NCI-H1417 (cell line): ENCODE measurements around the gene HEPHL1.
"Not testable (repeated sequence)": the region's sequence is repeated elsewhere in the genome, so short reads cannot be mapped to it uniquely, and the experiment has no call there.

Experiments used
- DNase-seq, 3 experiments: peaks; one replicate each; lab custom pipeline; 2025; lab: John Stamatoyannopoulos, UW

Gene HEPHL1

GRCh38 chr11:94084164-94084563 lies 63.0 kb downstream of the HEPHL1 start:
- no peak for DNase-seq

GRCh38 chr11:94088906-94089305 lies 67.8 kb downstream of the HEPHL1 start:
- no peak for DNase-seq

GRCh38 chr11:94089341-94089740 lies 68.2 kb downstream of the HEPHL1 start:
- no peak for DNase-seq

- DNase-seq = no peak
Observed at GRCh38 chr11:94090401-94090800, 69.2 kb downstream of the HEPHL1 start.

- DNase-seq = no peak
Observed at GRCh38 chr11:94091091-94091490, 69.9 kb downstream of the HEPHL1 start.

GRCh38 chr11:94100253-94100652 lies 79.1 kb downstream of the HEPHL1 start:
- DNase-seq = peak in 2 of 3 experiments; percentile 33 to 43

GRCh38 chr11:94103471-94103870 lies 82.3 kb downstream of the HEPHL1 start:
- no peak for DNase-seq

- no peak for DNase-seq
Observed at GRCh38 chr11:94104734-94105133, 83.6 kb downstream of the HEPHL1 start.

GRCh38 chr11:94106716-94107115 lies 85.6 kb downstream of the HEPHL1 start:
- no peak for DNase-seq

- peak in 1 of 3 experiments; percentile 14 for DNase-seq
Observed at GRCh38 chr11:94107363-94107762, 86.2 kb downstream of the HEPHL1 start.

GRCh38 chr11:94111241-94111640 lies 90.1 kb downstream of the HEPHL1 start:
- no peak for DNase-seq

- DNase-seq = no peak
Observed at GRCh38 chr11:94111660-94112059, 90.5 kb downstream of the HEPHL1 start.

GRCh38 chr11:94112206-94112953 lies 91.2 kb downstream of the HEPHL1 start:
- no peak for DNase-seq

GRCh38 chr11:94117197-94117574 lies 96.0 kb downstream of the HEPHL1 start:
- DNase-seq = no peak

- DNase-seq = no peak
Observed at GRCh38 chr11:94117871-94118270, 96.7 kb downstream of the HEPHL1 start.

- DNase-seq = not testable (repeated sequence)
Observed at GRCh38 chr11:94119676-94120075, 98.5 kb downstream of the HEPHL1 start.

GRCh38 chr11:94120516-94120915 lies 99.4 kb downstream of the HEPHL1 start:
- DNase-seq = not testable (repeated sequence)

GRCh38 chr11:94120946-94121345 lies 99.8 kb downstream of the HEPHL1 start:
- no peak for DNase-seq

- DNase-seq = no peak
Observed at GRCh38 chr11:94125407-94126115, 104.4 kb downstream of the HEPHL1 start.

GRCh38 chr11:94127638-94128037 lies 106.5 kb downstream of the HEPHL1 start:
- peak in 1 of 3 experiments; percentile 57 for DNase-seq

GRCh38 chr11:94128291-94128745 lies 107.2 kb downstream of the HEPHL1 start:
- DNase-seq = peak in 1 of 3 experiments; percentile 93

GRCh38 chr11:94128746-94129511 lies 107.8 kb downstream of the HEPHL1 start, which contains the start of gene PANX1:
PANX1 (plus strand) TSS chr11:94128841; CDS start chr11:94129313, 472 bp downstream.
- DNase-seq = peak; percentile 87 to 96 (median 96)
